GM12878 (cell line): Measurements from ENCODE around the gene TTC23. TPM values are rescaled to one million over a fixed set of nuclear protein-coding genes. Genes with fewer than 3 reads are reported as not detected.

Experiments
- BACH1 ChIP-seq: fragments of 450-650 bp; IDR thresholded peaks from 2 replicates; pipeline ENCODE4 v1.6.1; 2017; ENCODE audit warnings: mild to moderate bottlenecking, borderline replicate concordance
- BRCA1 ChIP-seq: IDR thresholded peaks from 2 replicates; pipeline ENCODE4 v1.6.1; 2011; ENCODE audit warnings: low read depth, low read length, improper control_type of control experiment
- HDAC6 ChIP-seq: fragments of 200-600 bp; sonication (generic); IDR thresholded peaks from one replicate; pipeline ENCODE4 v1.8.0; 2017; ENCODE audit warnings: antibody characterized with exemption; ENCODE audit not compliant: unreplicated experiment
- MTA2 ChIP-seq: fragments of 450-650 bp; IDR thresholded peaks from 2 replicates; pipeline ENCODE4 v1.6.1; 2016; ENCODE audit warnings: low read depth, mild to moderate bottlenecking, moderate library complexity
- NFYA ChIP-seq: IDR thresholded peaks from 2 replicates; pipeline ENCODE4 v1.6.1; 2011; ENCODE audit warnings: low read depth, mild to moderate bottlenecking, low read length, improper control_type of control experiment, borderline replicate concordance
- polyA plus RNA-seq, 11 experiments: library from polyadenylated mRNA; depleted of rRNA in 4 of 11; unstranded in 6 of 11; stranded (reverse) in 5 of 11; fragments of >200 nt; fragmentation: Nextera tagmentation in 4 of 11; fragmentation: Illumina TruSeq in 1 of 11; extraction: Ambion mirVana in 4 of 11; extraction: Trizol in 1 of 11; gene quantifications; 1 replicate in 1 of 11; 2 replicates in 10 of 11; pipeline versions ENCODE4 v1.2.1 to v1.2.3, GENCODE V29; 2011 to 2016; ENCODE audit warnings: inconsistent platforms in 2 of 11, missing spikeins in 2 of 11, low read depth in 1 of 11
- total RNA-seq, 4 experiments: library from RNA; depleted of rRNA in 3 of 4; stranded (reverse); fragments of >200 nt in 3 of 4; fragmentation: Illumina TruSeq in 1 of 4; extraction: Trizol in 1 of 4; gene quantifications; 2 replicates each; pipeline versions ENCODE4 v1.2.1 to v1.2.3, GENCODE V29; 2013 to 2021
- TF ChIP-seq, protein P1 (sequence below): fragments of 450-650 bp; formaldehyde crosslinking; IDR thresholded peaks from 2 replicates; pipeline ENCODE4 v1.5.0; 2022; ENCODE audit warnings: mild to moderate bottlenecking, missing genetic modification characterization
- TF ChIP-seq, protein P2 (sequence below): IDR thresholded peaks from 2 replicates; pipeline ENCODE4 v1.6.1; 2011; ENCODE audit warnings: low read depth, mild to moderate bottlenecking, low read length, moderate library complexity, borderline replicate concordance; ENCODE audit errors: extremely low read depth
- TF ChIP-seq, protein P3 (sequence below): fragments of 450-650 bp; IDR thresholded peaks from 2 replicates; pipeline ENCODE4 v1.6.1; 2017; ENCODE audit warnings: mild to moderate bottlenecking, moderate library complexity

The TTC23 gene
- total and polyA plus RNA-seq, 10 of the 15 experiments (the other 5 are each of a cell fraction or from before 2014, with no cell fraction given) = 1.2 to 9.0 (median 6.5) TPM

DNA sequence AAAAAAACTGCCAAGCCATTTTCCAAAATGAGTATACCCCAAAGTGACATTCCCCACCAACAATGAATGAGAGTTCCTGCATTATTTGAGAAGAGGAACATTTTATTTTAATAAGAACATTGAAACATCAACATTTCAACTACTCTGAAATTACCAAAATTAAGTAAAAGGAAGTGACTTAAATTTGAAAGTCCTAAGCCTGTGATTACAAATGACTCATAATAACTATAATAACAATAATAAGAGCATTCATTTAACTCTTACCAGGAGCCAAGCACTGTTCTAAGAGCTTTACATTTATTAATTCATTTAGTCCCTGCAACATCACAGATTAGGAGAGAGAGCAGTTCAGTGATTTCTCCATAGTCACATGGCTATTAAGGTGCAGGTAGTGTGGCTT is 34.3 kb upstream of the TTC23 start (continued):
- TF ChIP-seq, protein P1, sequence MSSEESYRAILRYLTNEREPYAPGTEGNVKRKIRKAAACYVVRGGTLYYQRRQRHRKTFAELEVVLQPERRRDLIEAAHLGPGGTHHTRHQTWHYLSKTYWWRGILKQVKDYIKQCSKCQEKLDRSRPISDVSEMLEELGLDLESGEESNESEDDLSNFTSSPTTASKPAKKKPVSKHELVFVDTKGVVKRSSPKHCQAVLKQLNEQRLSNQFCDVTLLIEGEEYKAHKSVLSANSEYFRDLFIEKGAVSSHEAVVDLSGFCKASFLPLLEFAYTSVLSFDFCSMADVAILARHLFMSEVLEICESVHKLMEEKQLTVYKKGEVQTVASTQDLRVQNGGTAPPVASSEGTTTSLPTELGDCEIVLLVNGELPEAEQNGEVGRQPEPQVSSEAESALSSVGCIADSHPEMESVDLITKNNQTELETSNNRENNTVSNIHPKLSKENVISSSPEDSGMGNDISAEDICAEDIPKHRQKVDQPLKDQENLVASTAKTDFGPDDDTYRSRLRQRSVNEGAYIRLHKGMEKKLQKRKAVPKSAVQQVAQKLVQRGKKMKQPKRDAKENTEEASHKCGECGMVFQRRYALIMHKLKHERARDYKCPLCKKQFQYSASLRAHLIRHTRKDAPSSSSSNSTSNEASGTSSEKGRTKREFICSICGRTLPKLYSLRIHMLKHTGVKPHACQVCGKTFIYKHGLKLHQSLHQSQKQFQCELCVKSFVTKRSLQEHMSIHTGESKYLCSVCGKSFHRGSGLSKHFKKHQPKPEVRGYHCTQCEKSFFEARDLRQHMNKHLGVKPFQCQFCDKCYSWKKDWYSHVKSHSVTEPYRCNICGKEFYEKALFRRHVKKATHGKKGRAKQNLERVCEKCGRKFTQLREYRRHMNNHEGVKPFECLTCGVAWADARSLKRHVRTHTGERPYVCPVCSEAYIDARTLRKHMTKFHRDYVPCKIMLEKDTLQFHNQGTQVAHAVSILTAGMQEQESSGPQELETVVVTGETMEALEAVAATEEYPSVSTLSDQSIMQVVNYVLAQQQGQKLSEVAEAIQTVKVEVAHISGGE (CRISPR knock-in tag) = no peak
- TF ChIP-seq BACH1 (no peak), MTA2 (no peak), HDAC6 (no peak), NFYA (no peak), BRCA1 (no peak)
- TF ChIP-seq, protein P2, sequence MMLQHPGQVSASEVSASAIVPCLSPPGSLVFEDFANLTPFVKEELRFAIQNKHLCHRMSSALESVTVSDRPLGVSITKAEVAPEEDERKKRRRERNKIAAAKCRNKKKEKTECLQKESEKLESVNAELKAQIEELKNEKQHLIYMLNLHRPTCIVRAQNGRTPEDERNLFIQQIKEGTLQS = no peak
- TF ChIP-seq, protein P3, sequence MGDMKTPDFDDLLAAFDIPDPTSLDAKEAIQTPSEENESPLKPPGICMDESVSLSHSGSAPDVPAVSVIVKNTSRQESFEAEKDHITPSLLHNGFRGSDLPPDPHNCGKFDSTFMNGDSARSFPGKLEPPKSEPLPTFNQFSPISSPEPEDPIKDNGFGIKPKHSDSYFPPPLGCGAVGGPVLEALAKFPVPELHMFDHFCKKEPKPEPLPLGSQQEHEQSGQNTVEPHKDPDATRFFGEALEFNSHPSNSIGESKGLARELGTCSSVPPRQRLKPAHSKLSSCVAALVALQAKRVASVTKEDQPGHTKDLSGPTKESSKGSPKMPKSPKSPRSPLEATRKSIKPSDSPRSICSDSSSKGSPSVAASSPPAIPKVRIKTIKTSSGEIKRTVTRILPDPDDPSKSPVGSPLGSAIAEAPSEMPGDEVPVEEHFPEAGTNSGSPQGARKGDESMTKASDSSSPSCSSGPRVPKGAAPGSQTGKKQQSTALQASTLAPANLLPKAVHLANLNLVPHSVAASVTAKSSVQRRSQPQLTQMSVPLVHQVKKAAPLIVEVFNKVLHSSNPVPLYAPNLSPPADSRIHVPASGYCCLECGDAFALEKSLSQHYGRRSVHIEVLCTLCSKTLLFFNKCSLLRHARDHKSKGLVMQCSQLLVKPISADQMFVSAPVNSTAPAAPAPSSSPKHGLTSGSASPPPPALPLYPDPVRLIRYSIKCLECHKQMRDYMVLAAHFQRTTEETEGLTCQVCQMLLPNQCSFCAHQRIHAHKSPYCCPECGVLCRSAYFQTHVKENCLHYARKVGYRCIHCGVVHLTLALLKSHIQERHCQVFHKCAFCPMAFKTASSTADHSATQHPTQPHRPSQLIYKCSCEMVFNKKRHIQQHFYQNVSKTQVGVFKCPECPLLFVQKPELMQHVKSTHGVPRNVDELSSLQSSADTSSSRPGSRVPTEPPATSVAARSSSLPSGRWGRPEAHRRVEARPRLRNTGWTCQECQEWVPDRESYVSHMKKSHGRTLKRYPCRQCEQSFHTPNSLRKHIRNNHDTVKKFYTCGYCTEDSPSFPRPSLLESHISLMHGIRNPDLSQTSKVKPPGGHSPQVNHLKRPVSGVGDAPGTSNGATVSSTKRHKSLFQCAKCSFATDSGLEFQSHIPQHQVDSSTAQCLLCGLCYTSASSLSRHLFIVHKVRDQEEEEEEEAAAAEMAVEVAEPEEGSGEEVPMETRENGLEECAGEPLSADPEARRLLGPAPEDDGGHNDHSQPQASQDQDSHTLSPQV = no peak
